NCI-H748 (cell line): ENCODE measurements around the gene PER2.
"Not testable (repeated sequence)": the region's sequence is repeated elsewhere in the genome, so short reads cannot be mapped to it uniquely, and the experiment has no call there.

Experiments
- DNase-seq: peaks from one replicate; lab custom pipeline; 2025; ENCODE audit not compliant: unreplicated experiment; lab: John Stamatoyannopoulos, UW

PER2 gene

DNA sequence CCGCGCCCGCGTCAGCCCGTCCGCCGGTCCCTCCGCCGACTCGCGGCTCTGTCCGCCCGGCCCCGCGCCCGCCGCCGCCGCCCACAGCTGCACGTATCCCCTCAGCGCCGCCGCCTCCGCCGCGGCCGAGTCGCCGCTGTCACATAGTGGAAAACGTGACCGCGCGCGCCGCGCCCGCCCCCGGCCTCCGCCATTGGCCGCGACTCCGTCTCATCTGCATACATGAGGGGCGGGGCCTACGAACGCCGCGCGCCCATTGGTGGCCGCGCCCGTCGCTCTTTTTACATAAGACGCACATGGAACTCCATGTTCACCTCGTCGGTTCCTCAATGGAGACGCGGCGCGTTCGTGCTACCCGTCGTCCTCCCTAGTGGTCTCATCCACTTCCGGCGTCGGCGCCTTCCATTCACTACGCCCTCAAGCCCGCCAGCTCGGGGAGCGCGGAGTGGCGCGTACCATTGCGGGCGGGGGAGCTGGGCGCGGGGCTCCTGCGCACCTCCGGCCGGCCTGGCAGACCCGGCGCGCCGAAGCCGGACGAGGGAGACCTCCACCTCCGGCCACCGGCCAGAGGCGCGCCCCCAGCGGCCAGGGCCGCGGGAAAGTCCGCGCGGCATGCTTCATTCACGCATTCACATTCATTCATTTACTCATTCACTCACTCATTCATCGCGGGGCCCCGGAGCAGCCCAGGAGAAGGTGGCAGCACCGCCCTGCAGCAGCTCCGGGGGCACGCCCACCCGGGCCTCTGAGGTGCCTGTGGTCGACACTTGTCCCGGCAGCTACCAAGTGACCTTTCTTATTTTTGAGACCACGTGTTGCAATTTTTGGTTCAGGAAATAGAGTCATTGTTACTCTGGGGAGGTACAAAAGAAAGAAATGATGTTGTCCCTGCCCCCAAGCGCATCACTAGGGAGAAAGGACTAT lies 502 bp upstream of the PER2 start:
- peak; percentile 100 for DNase-seq

DNA sequence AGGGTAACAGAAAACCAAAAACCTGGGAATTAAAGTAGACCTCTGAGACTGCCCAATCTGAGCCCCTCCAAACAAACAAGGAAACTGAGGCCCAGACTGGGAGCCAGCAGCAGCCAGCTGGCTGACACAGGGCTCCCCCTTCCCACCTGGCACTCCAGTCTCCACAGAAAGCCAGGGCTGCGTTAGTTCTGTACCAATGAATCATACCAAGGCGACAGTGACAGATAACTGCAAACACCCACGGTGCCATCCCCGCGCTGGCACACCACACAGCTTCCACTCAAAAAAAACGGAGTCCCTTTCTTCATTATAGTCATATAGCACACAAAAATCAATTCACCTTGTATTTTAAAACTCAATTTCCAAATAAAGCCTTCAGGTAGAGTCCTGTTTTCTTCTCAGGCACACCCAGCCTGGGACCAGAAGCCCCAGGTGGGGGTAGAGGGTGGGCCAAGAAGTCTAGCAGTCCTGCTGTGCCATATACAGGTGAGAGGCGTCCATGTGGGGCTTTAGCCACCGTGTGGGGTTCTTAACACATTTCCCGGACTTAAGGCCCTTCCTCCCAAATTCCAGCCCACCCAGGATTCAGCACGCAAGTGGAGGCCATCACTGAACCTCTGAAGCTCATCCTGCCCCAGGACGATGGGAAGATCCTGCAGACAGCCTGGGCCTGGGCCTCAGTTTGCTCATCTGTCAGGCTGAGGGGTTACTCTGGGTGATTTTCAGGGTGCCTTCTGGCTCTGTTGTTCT lies 1.2 kb downstream of the PER2 start:
- no peak for DNase-seq

DNA sequence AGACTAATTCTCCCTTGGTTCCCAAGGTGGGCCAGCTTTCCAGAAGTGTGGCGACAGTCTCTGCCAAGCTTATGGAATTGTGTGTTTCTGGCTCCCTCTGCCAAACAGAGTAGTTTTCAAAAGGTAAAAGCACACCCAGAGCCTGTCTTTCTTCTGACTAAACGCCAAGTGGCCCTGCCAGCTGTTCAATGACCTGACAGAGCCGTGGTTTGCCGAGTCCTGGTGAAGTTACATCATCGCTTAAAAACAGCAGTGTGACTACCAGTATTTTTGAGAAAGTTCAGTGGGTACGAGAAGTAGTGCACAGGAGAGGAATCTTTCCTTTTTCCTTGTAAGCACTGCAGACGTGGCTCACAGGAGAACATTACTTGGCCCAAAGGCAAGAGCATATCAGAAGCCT lies 1.9 kb downstream of the PER2 start:
- no peak for DNase-seq

DNA sequence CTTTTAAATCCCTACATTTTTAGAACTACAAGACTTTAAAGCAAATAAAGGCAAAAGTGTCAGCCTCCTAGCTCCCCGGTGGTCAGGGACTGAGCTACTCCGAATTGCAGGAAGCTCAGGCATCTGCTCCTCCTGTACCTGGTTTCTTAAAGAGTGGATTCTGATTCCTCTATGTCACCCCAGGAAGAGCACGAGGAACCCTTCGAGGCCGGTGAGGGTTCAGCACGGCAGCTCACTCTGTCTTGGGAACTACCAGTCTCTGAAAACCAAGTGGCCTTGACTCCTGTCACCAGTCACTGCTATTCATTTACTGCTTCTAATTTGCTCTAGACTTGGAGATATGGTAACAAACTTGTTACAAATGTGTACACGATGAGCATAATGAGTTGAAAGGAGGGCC lies 2.3 kb downstream of the PER2 start:
- no peak for DNase-seq

DNA sequence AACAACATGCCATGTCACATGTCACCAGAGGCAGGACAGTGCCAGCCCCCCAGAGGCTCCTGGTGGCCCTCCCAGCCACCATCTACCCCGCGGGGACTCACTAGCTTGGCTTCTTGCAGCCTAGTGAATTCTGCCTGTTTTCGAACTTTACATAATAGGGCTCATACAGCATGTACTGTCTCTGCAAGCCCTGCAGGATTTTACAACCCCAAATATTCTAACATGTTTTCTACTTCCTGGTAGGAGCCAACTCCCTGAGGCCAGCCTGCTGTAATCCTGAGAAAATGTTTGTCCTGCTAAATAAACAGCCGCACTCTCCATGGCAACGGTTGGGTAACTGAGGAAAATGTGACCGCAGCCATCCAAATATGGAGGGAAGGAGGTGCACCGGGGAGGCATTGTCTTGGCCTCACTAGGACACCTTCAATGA lies 2.7 kb downstream of the PER2 start:
- DNase-seq: peak; percentile 85

DNA sequence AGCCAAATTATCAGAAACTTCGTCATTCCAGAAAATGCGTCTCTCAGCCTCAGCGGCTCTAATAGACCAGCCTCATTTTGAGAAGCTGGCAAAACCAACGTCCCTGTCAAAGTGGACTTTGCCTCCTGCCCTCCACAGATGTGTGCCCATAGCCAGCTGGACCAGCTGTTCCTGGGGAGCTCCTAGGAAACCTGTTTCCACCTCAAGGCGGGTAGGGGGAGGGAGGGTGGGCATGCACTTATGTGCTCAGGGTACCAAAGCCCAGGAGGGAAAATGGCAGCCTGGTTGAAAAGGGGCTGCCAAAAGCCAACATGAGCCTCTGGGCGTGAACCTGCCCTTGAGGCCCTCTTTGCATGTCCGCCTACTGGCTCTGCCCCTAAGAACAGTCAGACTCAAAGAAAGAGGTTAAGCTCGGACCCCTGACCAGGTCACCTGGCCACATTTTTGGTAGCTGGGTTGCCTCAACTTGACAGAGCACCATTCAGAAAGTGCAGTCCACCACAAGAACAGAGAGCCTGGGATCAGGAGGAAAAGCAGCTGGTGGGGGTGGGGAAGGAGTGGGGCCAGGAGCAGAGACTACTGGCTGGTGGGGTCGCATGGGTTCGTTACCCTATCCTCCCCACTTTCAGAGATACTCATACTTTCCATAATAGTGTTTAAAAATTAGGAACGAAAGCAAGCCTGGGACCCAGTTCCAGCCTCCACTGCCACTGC lies 3.5 kb downstream of the PER2 start:
- no peak for DNase-seq

DNA sequence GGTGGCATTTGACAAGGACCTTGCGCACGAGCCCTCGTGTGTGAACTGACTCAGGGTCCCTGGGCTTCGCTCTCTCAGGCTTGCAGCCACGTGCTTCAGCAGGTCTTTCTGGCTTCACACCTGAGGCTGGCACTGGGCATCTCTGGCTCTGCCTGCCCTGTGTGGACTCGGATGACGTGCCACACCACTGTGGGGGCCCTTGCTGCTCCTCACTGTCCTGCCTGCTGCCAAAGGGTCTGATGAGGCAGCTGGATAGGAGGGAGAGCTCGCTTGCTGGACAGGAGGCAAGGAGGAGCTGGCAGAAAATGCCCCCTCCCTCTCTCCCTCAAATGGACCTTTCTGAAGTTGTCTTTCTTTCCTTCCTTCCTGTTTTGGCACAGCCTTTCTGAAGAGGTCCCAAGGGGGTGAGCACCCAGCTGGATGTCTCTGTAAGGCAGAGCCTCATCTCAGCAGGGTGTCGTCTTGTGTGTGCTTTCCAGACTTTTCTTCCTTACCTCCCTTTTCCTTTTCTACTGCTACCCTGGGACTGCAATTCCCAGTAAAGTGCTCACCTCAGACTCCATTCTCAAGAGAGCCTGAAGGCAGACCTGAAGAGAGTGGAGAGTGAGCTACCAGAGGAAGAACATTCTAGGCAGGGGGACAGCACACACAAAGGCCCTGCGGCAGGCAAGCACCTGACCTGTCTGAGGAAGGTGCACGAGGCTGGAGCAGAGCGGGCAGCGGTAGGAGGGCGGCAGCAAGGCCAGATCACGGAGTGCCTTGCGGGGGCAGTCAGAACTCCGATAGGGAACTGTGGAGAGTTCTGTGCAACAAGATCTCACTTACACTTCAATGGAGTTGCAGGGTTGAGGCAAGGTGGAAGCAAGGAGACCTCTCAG lies 5.3 kb downstream of the PER2 start:
- no peak for DNase-seq

DNA sequence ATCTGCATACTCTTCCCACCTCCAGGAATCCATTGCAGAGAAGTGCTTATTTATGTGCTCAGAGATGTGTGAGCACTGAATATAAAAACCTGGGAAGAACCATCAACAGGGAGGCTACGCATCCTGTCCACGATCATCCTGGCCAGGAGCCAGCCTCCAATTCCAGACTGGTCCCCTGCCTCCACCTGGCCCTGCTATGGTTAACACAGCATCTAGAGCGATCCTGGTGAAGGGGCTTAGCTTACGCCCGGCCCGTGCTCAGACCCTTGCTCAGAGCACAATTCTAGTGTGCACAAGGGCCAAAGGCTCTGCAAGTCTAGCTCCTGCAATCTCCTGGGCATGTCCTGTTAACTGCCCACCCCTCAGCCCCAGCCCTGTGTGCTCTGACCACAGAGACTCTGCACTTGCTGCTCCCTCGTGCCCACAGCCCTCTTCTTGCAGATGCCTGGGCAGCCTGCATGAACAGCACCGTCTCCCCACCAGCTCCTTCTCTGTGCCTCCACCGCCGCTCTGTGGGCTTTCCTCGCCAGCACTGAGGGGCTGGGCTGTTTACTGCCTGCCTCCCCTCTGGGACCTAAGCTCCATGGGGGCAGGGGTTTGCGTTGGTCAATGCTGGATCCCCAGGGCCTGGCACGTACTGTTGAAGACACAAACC lies 6.5 kb downstream of the PER2 start:
- no peak for DNase-seq

DNA sequence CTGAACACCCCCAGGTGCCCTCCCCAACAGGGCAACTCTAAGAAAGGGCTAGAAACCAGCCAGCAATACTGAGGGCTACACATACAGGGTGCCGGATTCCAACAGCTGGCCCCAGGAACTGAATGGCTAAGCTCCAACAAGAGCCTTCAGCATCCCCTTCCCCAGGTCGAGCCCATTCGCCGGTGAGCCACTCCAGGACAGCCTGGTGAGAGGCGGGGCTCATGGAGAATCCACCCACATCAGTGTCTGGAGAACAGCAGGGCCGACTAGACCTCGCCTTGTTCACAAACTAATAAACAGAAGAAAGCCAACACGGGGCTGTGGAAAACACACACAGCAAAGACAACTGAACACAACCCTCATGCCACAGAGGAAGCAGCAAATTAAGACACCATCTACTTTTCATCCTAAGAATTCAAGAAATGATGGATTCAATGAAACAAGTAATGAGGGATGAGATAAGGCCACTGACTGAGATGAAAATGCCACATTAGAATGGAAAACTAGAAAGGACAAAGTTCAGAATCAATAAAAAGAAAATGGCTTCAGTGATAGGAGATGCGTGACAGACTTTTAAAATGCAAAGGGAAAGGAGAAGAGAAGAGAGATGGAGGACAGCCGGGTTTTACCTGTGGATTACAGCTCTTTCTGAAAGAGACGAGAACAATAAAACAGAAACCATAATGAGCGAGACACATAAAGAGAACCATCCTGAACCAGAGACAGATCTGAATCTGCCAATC lies 8.2 kb downstream of the PER2 start:
- DNase-seq: no peak

DNA sequence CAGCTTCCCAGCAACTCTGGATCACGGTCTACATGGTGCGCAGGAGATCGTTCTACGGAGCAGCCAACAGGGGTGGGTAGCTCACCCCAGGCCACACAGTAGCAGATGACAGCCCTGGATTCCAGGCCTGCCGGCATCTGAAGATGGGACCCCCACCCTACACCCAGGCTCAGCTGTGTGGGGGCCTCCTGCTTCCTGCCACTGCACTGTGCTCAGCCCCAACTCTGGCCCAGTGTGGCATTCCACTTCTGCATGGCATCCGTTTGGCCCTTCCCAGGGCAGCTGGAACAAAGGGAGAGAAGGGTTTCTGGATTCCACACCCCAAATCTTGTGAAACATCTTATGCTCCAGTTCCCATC lies 9.1 kb downstream of the PER2 start:
- DNase-seq: no peak

DNA sequence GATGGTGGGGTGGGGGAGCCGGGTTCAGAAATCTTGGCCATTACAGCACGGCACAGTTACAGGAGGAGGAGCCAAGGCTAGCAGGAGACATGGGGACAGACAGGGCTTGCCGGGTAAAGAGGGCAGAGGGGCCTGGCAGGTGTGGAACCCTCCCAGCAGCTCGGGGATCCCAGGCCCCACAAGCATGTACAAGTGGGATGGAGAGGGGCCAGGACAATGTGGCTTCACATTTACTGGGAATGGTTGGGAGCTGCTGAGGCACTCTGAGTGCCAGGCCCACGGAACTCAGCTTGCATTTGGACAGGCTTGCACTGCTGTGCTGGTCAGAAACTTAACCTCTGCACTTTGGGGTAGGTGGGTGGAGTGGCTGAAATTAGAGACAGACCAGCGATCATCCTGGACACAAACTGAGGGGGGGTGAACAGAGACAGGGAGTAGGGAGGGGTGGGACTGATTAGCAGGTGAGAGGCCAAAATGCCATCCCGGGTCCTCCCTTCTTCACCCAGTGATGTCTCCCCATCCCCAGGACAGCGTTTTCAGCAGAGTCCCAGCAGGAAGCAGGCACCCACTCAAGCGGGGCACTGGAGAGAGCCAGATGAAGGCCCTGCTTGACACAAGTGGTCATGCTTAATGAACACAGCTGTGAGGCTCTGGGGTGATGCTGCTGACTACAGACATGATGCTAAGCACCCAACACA lies 9.6 kb downstream of the PER2 start:
- DNase-seq: no peak

DNA sequence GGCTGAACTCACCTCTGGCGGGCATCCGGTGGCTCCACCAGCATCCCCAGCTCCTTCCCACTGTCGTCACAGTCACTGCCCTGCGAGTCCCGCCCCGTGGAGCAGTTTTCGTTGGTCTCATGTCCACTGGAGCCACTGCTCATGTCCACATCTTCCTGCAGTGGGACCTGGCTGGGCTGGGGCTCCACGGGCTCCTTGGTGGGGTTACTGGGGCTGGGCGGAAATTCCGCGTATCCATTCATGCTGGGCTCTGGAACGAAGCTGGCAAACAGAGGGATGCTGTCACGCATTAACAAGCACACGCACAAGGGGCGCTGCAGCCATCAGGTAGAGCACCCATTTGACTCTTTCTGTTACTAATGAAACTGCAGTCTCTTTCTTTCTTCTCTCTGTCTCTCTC lies 10.7 kb downstream of the PER2 start:
- peak; percentile 18 for DNase-seq

DNA sequence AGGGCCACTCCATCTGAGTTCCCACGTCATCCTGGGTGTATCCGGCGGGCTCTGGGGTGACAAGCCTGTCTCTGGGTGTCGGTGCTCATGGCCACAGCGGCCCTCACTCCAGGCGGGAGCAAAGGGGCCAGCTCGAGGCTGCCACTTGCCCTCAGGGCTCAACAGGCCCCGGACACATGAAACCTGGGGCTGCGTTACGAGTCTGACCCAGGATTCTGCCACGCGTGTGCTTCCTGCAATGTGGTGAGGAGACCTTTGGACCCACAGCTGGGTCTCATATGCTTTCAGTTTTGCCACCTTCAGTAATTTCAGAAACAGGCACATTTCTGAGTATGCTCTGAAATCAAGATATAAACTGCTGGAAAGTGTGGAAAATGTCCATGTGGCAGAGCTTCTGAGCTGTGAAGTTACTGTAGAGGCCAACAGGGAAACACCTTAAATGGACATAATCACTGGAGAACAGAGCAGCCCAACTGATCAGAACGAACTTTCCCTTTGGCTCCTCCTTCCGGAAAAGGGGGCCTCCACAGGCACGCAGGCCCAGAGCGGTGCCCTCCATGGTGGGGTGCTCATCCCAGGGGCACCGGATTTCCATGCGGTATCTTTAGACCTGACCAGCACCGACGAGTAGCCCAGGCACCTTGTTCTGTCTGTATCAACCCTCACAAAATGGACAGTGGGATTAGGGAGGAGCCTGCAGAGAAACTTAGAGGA lies 14.1 kb downstream of the PER2 start:
- DNase-seq: no peak

DNA sequence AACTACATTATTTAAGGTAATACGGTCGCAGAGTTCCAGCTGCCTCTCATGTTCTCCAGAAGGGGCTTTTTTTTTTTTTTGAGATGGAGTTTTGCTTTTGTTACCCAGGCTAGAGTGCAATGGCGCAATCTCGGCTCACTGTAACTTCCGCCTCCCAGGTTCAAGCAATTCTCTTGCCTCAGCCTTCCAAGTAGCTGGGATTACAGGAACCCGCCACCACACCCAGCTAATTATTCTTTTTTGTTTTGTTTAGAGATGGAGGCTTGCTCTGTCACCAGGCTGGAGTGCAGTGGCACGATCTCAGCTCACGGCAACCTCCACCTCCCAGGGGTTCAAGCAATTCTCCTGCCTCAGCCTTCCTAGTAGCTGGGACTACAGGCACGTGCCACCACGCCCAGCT lies 15.0 kb downstream of the PER2 start:
- DNase-seq: peak; percentile 28

DNA sequence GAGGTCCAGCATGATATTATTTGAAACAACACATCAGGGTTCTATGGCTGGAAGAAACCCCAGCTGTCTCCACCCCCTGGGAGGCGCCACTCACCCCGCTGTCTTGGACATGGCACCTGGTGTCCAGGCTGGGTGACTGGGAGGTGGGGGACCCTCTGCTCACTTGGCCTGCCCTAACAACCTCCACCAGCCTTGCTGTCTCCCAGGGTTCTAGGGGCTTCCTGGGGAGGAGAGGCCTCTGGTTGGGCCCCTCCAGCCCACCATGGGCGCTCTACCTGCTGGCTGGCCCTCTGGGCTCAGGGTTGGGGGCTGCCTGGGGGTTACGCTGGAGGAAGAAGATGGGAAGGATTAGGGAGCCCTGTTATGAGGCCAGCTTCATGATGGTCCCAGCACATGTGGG lies 16.3 kb downstream of the PER2 start:
- no peak for DNase-seq

DNA sequence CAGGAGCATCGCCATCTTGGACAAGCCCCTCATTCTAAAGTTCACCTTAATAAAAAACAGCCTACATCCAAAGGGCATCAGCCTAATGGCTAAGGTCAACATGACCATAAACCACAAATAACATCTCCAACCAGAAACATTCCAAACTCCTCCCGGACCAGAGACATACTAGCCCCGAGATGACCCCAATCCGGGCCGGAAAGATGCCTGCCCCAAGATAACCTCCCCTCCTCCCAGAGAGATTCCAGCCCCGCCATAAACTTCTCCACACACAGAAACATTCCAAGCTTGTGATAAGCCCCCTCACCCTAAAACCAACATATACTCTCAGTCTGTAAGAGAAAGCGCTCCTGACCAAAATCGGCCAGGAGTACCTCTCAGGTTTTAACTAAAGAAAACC lies 16.7 kb downstream of the PER2 start:
- DNase-seq: not testable (repeated sequence)

DNA sequence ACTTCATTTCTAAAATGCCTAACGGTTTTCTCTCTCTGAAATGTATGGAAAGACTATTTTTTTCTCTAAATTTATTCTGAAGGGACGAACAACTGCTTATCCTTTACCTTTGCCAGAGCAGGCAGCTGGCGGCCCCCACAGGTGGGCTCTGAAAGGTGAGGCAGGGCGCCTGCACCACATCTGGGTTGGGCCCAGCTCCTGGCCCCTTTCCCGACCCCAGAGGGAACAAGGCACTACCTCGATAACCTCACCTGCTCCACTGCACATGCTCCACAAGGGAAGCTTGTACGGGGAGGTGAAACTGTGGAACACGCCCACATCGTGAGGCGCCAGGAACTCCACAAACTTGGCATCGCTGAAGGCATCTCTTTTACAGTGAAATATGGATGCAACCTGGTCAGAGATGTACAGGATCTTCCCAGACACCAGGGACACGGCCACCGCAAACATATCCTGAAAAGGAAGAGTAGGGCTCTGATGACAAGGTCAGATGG lies 17.3 kb downstream of the PER2 start:
- DNase-seq: no peak

DNA sequence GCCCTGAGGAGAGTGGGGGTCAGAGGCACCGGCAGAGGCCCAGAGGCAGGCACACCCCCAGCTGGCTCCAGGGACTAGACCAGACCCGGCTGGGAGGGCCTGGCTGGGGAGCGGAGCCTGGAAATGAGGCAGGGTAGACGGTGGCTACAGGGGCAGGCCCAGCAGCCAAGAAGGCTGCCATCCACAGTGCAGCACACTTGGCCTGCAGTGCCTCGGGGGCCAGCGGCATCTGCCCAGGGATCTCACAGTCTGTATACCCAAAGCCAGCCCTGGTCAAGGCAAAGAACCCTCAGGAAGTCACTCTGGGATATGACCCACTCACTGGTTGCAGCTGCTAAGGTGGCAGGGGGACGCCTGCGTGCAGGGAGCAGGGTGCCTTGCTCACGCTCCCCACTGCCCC lies 17.8 kb downstream of the PER2 start:
- DNase-seq: no peak
